ENCODE measurements around the gene CDH13. TPM values are rescaled to one million over a fixed set of nuclear protein-coding genes. Genes with fewer than 3 reads are reported as not detected.

The CDH13 gene
- total RNA-seq, 2 donors from 2014 or later = 228 to 280 TPM

GRCh38 chr16:83653785-83654184, 1027.0 kb downstream of the CDH13 start:
- Histone ChIP-seq H3K27ac (no peak overlapping the region), H3K27me3 (replicated peaks; ENCODE audit: insufficient read depth) (no peaks in the 10 kb centered on the region), H3K4me1 (ENCODE audit: control insufficient read depth in 1 of 2, low read depth in 2 of 2) (no peaks in the 10 kb centered on the region), H3K9me3 (no peaks in the 10 kb centered on the region), H3K36me3 (no peaks in the 10 kb centered on the region), H3K4me3 (no peak overlapping the region)
- no peak for DNase-seq (ENCODE audit: low spot score)
- no peak for ATAC-seq (ENCODE audit: insufficient number of reproducible peaks, low FRiP score, low read depth)
- TF ChIP-seq CTCF (IDR thresholded peaks at IDR 0.05) = no peak

- Histone ChIP-seq H3K27me3 (replicated peaks; ENCODE audit: insufficient read depth) (no peaks in the 10 kb centered on the region), H3K27ac (no peak overlapping the region), H3K36me3 (no peaks in the 10 kb centered on the region), H3K4me1 (ENCODE audit: control insufficient read depth in 1 of 2, low read depth in 2 of 2) (no peaks in the 10 kb centered on the region), H3K4me3 (no peak overlapping the region), H3K9me3 (peaks cover 3% of the 10 kb centered on the region)
- no peak for TF ChIP-seq CTCF (IDR thresholded peaks at IDR 0.05)
- DNase-seq (ENCODE audit: low spot score) (no peak), ATAC-seq (ENCODE audit: insufficient number of reproducible peaks, low FRiP score, low read depth) (no peak)
These were observed 1033.5 kb downstream of the CDH13 start for GRCh38 chr16:83660282-83660681.

- Histone ChIP-seq H3K27ac (no peak overlapping the region), H3K4me3 (no peak overlapping the region), H3K36me3 (no peaks in the 10 kb centered on the region), H3K4me1 (ENCODE audit: control insufficient read depth in 1 of 2, low read depth in 2 of 2) (no peaks in the 10 kb centered on the region), H3K9me3 (peaks cover 3% of the 10 kb centered on the region), H3K27me3 (replicated peaks; ENCODE audit: insufficient read depth) (no peaks in the 10 kb centered on the region)
- DNase-seq (ENCODE audit: low spot score) = no peak
- TF ChIP-seq CTCF (IDR thresholded peaks at IDR 0.05) = no peak
- ATAC-seq (ENCODE audit: insufficient number of reproducible peaks, low FRiP score, low read depth) = no peak
These were observed 1034.9 kb downstream of the CDH13 start for GRCh38 chr16:83661656-83662055.

GRCh38 chr16:83666449-83666848, 1039.7 kb downstream of the CDH13 start:
- Histone ChIP-seq H3K27ac (no peak overlapping the region), H3K27me3 (replicated peaks; ENCODE audit: insufficient read depth) (no peaks in the 10 kb centered on the region), H3K4me3 (no peak overlapping the region), H3K4me1 (ENCODE audit: control insufficient read depth in 1 of 2, low read depth in 2 of 2) (no peaks in the 10 kb centered on the region), H3K36me3 (peaks cover 4% of the 10 kb centered on the region), H3K9me3 (peaks cover 3% of the 10 kb centered on the region)
- DNase-seq (ENCODE audit: low spot score) = no peak
- TF ChIP-seq CTCF (IDR thresholded peaks at IDR 0.05) = no peak
- no peak for ATAC-seq (ENCODE audit: insufficient number of reproducible peaks, low FRiP score, low read depth)

GRCh38 chr16:83669456-83669855, 1042.7 kb downstream of the CDH13 start:
- TF ChIP-seq CTCF (IDR thresholded peaks at IDR 0.05) = no peak
- H3K27me3 ChIP-seq (replicated peaks; ENCODE audit: insufficient read depth) = no peaks in the 10 kb centered on the region
- no peak overlapping the region for H3K4me3 ChIP-seq
- DNase-seq (ENCODE audit: low spot score) (no peak), ATAC-seq (ENCODE audit: insufficient number of reproducible peaks, low FRiP score, low read depth) (no peak)
- peaks cover 7% of the 10 kb centered on the region for H3K36me3 ChIP-seq
- no peak overlapping the region for H3K27ac ChIP-seq
- H3K4me1 ChIP-seq (ENCODE audit: control insufficient read depth in 1 of 2, low read depth in 2 of 2) = no peaks in the 10 kb centered on the region
- H3K9me3 ChIP-seq = no peaks in the 10 kb centered on the region
